Liver (tissue), 9 donors: Measurements from ENCODE around the gene MCF2L2. TPM values are rescaled to one million over a fixed set of nuclear protein-coding genes. Genes with fewer than 3 reads are reported as not detected.

ENCODE experiments used
- DNase-seq: peaks from one replicate; pipeline ENCODE4 v3.0.0-alpha.2; 2017; ENCODE audit warnings: low spot score
- H3K27ac ChIP-seq, 2 donors: one replicate each; pipeline ENCODE4 v1.7.0; 2013; ENCODE audit warnings: inconsistent platforms in 2 of 2, low read length in 2 of 2, control low read depth in 1 of 2, low read depth in 1 of 2, mild to moderate bottlenecking in 1 of 2
- H3K27me3 ChIP-seq, 4 donors: one replicate each; pipeline versions ENCODE4 v1.6.1 to v1.7.0; 2013; ENCODE audit warnings: low read length in 3 of 4, inconsistent platforms in 1 of 4, mild to moderate bottlenecking in 1 of 4, moderate library complexity in 1 of 4; ENCODE audit not compliant: control insufficient read depth in 4 of 4, insufficient read depth in 4 of 4
- H3K36me3 ChIP-seq, 4 donors: one replicate each; pipeline versions ENCODE4 v1.6.1 to v1.7.0; 2013; ENCODE audit warnings: low read length in 3 of 4, mild to moderate bottlenecking in 3 of 4, low read depth in 1 of 4, moderate library complexity in 1 of 4; ENCODE audit not compliant: control insufficient read depth in 4 of 4, insufficient read depth in 3 of 4
- H3K4me1 ChIP-seq, 4 donors: one replicate each; pipeline versions ENCODE4 v1.6.1 to v1.7.0; 2013; ENCODE audit warnings: low read length in 3 of 4, mild to moderate bottlenecking in 3 of 4, moderate library complexity in 1 of 4; ENCODE audit not compliant: control insufficient read depth in 4 of 4, insufficient read depth in 4 of 4
- H3K4me3 ChIP-seq, 3 donors: one replicate each; pipeline versions ENCODE4 v1.6.1 to v1.7.0; 2013; ENCODE audit warnings: low read length in 3 of 3, control low read depth in 1 of 3, low read depth in 1 of 3, mild to moderate bottlenecking in 1 of 3
- H3K9ac ChIP-seq, 2 donors: one replicate each; pipeline ENCODE4 v1.7.0; 2013; ENCODE audit warnings: low read length in 2 of 2, mild to moderate bottlenecking in 2 of 2, moderate library complexity in 2 of 2, control low read depth in 1 of 2, low read depth in 1 of 2
- H3K9me3 ChIP-seq, 4 donors: one replicate each; pipeline versions ENCODE4 v1.6.1 to v1.7.0; 2013; ENCODE audit warnings: low read length in 3 of 4; ENCODE audit not compliant: control insufficient read depth in 4 of 4
- EGR1 ChIP-seq, 2 donors: IDR thresholded peaks; 2 replicates each; pipeline ENCODE4 v1.6.1; 2016 to 2018; ENCODE audit warnings: antibody characterized with exemption in 2 of 2, low read depth in 2 of 2
- FOXA1 ChIP-seq: IDR thresholded peaks from 2 replicates; pipeline ENCODE4 v1.6.1; 2016; ENCODE audit warnings: antibody characterized with exemption
- FOXA2 ChIP-seq: IDR thresholded peaks from 2 replicates; pipeline ENCODE4 v1.6.1; 2016; ENCODE audit warnings: antibody characterized with exemption
- GABPA ChIP-seq, 2 donors: IDR thresholded peaks in 1 of 2; conservative IDR thresholded peaks in 1 of 2; 2 replicates each; pipeline ENCODE4 v1.6.1; 2016; ENCODE audit warnings: antibody characterized with exemption in 2 of 2, mild to moderate bottlenecking in 1 of 2, moderate library complexity in 1 of 2
- HNF4A ChIP-seq, 2 donors: conservative IDR thresholded peaks; 2 replicates each; pipeline ENCODE4 v1.6.1; 2016; ENCODE audit warnings: antibody characterized with exemption in 2 of 2, mild to moderate bottlenecking in 2 of 2
- HNF4G ChIP-seq: IDR thresholded peaks from 2 replicates; pipeline ENCODE4 v1.6.1; 2016; ENCODE audit warnings: antibody characterized with exemption
- JUND ChIP-seq, 2 donors: IDR thresholded peaks; 2 replicates each; pipeline ENCODE4 v1.6.1; 2016; ENCODE audit warnings: antibody characterized with exemption in 2 of 2
- NR2F2 ChIP-seq: IDR thresholded peaks from 2 replicates; pipeline ENCODE4 v1.6.1; 2016; ENCODE audit warnings: antibody characterized with exemption
- RAD21 ChIP-seq, 2 donors: IDR thresholded peaks; 2 replicates each; pipeline ENCODE4 v1.6.1; 2016; ENCODE audit warnings: antibody characterized with exemption in 2 of 2, mild to moderate bottlenecking in 2 of 2
- RXRA ChIP-seq, 2 donors: IDR thresholded peaks; 2 replicates each; pipeline ENCODE4 v1.6.1; 2017 to 2018; ENCODE audit warnings: antibody characterized with exemption in 2 of 2, mild to moderate bottlenecking in 1 of 2
- SP1 ChIP-seq: IDR thresholded peaks from 2 replicates; pipeline ENCODE4 v1.6.1; 2018; ENCODE audit warnings: antibody characterized with exemption, mild to moderate bottlenecking
- TAF1 ChIP-seq: conservative IDR thresholded peaks from 2 replicates; pipeline ENCODE4 v1.6.1; 2016; ENCODE audit warnings: antibody characterized with exemption, mild to moderate bottlenecking
- YY1 ChIP-seq: IDR thresholded peaks from 2 replicates; pipeline ENCODE4 v1.6.1; 2016; ENCODE audit warnings: antibody characterized with exemption, mild to moderate bottlenecking
- WGBS: extraction: QIAGEN DNeasy Blood & Tissue Kit; methylation state at CpG from one replicate; pipeline ENCODE4 v1.1.7; 2013; 5-methylcytosine and 5-hydroxymethylcytosine counted together
- polyA plus RNA-seq, 2 donors: library from polyadenylated mRNA; stranded (reverse) in 1 of 2; unstranded in 1 of 2; fragments of 200-250 nt in 1 of 2; fragments of >200 nt in 1 of 2; fragmentation: Nextera tagmentation in 1 of 2; extraction: Ambion mirVana in 1 of 2; gene quantifications; one replicate each; pipeline versions ENCODE4 v1.2.1 to v1.2.3, GENCODE V29; 2013 to 2015
- total RNA-seq, 2 donors: library from RNA; depleted of rRNA; stranded (reverse); fragments of >200 nt; gene quantifications; one replicate each; pipeline ENCODE4 v1.2.3, GENCODE V29; 2014
- TF ChIP-seq, protein P1 (sequence below): IDR thresholded peaks from 2 replicates; pipeline ENCODE4 v1.6.1; 2016; ENCODE audit warnings: antibody characterized with exemption
- TF ChIP-seq, protein P2 (sequence below): IDR thresholded peaks from 2 replicates; pipeline ENCODE4 v1.6.1; 2016; ENCODE audit warnings: antibody characterized with exemption, mild to moderate bottlenecking
- TF ChIP-seq, protein P3 (sequence below): IDR thresholded peaks from 2 replicates; pipeline ENCODE4 v1.6.1; 2016; ENCODE audit warnings: antibody characterized with exemption
- TF ChIP-seq, protein P4 (sequence below): fragments of 150-350 bp; IDR thresholded peaks from 2 replicates; pipeline ENCODE4 v1.5.1; 2017; ENCODE audit warnings: improper control_type of control experiment, low read depth, low read length; ENCODE audit not compliant: missing input control
- TF ChIP-seq, protein P5 (sequence below): IDR thresholded peaks from 2 replicates; pipeline ENCODE4 v1.6.1; 2016; ENCODE audit warnings: antibody characterized with exemption
- donor health status: healthy.
- donor health status: healthy.
- donor health status: healthy.
- donor health status: healthy.
- donor health status: healthy.

MCF2L2 gene
- total and polyA plus RNA-seq, 4 donors, result 0.02 to 0.47 (median 0.17) TPM; not detected in 1

DNA sequence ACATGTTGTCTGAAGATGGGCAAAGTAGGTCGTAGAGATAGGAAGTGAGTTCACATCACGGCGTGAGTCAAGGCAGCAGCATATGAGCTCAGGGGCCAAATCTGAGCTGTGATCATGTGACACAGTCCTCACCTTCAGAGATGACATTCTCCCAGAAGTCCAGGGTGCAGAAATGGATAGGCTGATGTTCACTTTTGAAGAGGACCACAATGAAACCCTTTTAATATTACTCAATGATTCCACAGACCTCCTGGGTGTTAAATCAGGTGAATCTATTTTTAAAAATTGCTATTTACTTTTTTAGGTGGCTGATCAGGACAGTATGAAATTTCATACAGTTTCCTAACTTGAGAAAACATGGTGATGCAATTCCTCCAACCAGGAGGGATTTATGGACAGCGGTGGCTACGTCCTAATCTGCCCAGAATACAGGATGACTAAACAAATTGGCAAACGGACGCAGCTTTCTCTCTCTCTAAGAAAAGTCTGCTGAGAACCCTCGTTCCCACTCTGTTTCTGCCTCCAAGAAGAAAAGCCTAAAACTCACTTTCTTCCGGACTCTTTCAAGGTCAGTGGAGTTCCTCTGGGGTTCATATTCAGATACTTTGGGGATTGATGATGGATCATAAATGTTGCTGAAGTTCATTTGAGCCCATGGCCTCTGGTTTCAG, 141.0 kb downstream of the MCF2L2 start:
- no peak overlapping the region for H3K27ac ChIP-seq
- peaks cover 0 to 12% (median 3%) of the 10 kb centered on the region in 4 donors for H3K4me1 ChIP-seq
- no peak overlapping the region for H3K9ac ChIP-seq
- no peak overlapping the region for H3K4me3 ChIP-seq
- DNase-seq, result no peak
- TF ChIP-seq SP1, result no peak
- no peak for TF ChIP-seq FOXA2
- TF ChIP-seq HNF4G, result no peak
- TF ChIP-seq RAD21 (IDR thresholded peaks at IDR 0.05), result no peak
- TF ChIP-seq, protein P1, sequence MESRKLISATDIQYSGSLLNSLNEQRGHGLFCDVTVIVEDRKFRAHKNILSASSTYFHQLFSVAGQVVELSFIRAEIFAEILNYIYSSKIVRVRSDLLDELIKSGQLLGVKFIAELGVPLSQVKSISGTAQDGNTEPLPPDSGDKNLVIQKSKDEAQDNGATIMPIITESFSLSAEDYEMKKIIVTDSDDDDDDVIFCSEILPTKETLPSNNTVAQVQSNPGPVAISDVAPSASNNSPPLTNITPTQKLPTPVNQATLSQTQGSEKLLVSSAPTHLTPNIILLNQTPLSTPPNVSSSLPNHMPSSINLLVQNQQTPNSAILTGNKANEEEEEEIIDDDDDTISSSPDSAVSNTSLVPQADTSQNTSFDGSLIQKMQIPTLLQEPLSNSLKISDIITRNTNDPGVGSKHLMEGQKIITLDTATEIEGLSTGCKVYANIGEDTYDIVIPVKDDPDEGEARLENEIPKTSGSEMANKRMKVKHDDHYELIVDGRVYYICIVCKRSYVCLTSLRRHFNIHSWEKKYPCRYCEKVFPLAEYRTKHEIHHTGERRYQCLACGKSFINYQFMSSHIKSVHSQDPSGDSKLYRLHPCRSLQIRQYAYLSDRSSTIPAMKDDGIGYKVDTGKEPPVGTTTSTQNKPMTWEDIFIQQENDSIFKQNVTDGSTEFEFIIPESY, result no peak
- no peak for TF ChIP-seq FOXA1
- no peak for TF ChIP-seq YY1
- TF ChIP-seq RXRA (IDR thresholded peaks at IDR 0.05), result no peak
- TF ChIP-seq NR2F2, result no peak
- TF ChIP-seq GABPA (IDR thresholded peaks at IDR 0.05 in 1 of 2, conservative IDR thresholded peaks at IDR 0.05 in 1 of 2), result no peak
- TF ChIP-seq TAF1, result no peak
- TF ChIP-seq EGR1 (IDR thresholded peaks at IDR 0.05; ENCODE audit: low read depth in 2 of 2), result no peak
- no peak for TF ChIP-seq HNF4A (conservative IDR thresholded peaks at IDR 0.05)
- TF ChIP-seq, protein P2, sequence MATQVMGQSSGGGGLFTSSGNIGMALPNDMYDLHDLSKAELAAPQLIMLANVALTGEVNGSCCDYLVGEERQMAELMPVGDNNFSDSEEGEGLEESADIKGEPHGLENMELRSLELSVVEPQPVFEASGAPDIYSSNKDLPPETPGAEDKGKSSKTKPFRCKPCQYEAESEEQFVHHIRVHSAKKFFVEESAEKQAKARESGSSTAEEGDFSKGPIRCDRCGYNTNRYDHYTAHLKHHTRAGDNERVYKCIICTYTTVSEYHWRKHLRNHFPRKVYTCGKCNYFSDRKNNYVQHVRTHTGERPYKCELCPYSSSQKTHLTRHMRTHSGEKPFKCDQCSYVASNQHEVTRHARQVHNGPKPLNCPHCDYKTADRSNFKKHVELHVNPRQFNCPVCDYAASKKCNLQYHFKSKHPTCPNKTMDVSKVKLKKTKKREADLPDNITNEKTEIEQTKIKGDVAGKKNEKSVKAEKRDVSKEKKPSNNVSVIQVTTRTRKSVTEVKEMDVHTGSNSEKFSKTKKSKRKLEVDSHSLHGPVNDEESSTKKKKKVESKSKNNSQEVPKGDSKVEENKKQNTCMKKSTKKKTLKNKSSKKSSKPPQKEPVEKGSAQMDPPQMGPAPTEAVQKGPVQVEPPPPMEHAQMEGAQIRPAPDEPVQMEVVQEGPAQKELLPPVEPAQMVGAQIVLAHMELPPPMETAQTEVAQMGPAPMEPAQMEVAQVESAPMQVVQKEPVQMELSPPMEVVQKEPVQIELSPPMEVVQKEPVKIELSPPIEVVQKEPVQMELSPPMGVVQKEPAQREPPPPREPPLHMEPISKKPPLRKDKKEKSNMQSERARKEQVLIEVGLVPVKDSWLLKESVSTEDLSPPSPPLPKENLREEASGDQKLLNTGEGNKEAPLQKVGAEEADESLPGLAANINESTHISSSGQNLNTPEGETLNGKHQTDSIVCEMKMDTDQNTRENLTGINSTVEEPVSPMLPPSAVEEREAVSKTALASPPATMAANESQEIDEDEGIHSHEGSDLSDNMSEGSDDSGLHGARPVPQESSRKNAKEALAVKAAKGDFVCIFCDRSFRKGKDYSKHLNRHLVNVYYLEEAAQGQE, result no peak
- H3K36me3 ChIP-seq, result no peaks in the 10 kb centered on the region
- no peaks in the 10 kb centered on the region for H3K9me3 ChIP-seq
- 79% methylated on average over 9 of the region's 9 CpGs for WGBS
- H3K27me3 ChIP-seq, result peaks cover 0 to 4% (median 0%) of the 10 kb centered on the region in 4 donors

DNA sequence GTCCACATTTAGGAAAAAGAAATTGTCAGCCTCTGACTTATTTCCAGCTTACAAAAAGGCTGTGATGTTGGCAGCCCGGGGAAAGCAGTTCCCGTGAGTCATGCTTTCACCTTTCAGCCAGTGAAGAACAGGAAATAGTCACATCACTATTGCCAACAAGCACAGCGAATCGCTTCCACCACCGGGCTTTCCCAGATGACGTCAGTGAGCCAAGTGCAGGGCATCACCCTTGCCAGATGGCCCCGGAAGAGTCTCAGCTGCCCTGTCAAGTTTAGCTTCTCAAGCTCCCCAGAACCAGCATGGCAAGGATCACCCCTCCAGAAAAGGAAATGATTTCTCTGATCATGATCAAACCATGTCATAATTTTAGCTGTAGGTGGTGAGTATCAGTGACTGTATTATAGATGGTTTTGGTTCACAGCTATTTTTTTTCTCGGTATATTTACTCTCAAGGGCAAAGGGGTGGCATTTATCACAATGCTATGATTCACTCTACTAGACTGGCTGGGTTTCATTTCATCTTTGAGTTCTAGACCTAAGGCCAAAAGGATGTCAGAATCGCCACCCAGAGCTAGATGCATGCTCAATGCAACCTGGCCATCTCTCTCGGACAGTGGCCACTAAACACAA, 142.5 kb downstream of the MCF2L2 start:
- Histone ChIP-seq H3K9ac (peak overlapping the region in 1 of 2 donors; percentile 44), H3K27ac (peak overlapping the region; percentile 2 to 7)
- WGBS, result 44% methylated on average over 10 of the region's 10 CpGs
- peak; percentile 29 for TF ChIP-seq SP1
- peak in 1 of 2 donors; percentile 9 for TF ChIP-seq HNF4A (conservative IDR thresholded peaks at IDR 0.05)
- peak; percentile 45 for TF ChIP-seq YY1
- TF ChIP-seq, protein P3, sequence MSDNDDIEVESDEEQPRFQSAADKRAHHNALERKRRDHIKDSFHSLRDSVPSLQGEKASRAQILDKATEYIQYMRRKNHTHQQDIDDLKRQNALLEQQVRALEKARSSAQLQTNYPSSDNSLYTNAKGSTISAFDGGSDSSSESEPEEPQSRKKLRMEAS, result peak; percentile 44
- TF ChIP-seq RXRA (IDR thresholded peaks at IDR 0.05), result peak in 1 of 2 donors; percentile 55
- peak; percentile 50 to 77 for TF ChIP-seq GABPA (IDR thresholded peaks at IDR 0.05 in 1 of 2, conservative IDR thresholded peaks at IDR 0.05 in 1 of 2)
- peak; percentile 18 for TF ChIP-seq NR2F2
- TF ChIP-seq JUND (IDR thresholded peaks at IDR 0.05), result peak; percentile 84 to 88
- TF ChIP-seq, protein P4, sequence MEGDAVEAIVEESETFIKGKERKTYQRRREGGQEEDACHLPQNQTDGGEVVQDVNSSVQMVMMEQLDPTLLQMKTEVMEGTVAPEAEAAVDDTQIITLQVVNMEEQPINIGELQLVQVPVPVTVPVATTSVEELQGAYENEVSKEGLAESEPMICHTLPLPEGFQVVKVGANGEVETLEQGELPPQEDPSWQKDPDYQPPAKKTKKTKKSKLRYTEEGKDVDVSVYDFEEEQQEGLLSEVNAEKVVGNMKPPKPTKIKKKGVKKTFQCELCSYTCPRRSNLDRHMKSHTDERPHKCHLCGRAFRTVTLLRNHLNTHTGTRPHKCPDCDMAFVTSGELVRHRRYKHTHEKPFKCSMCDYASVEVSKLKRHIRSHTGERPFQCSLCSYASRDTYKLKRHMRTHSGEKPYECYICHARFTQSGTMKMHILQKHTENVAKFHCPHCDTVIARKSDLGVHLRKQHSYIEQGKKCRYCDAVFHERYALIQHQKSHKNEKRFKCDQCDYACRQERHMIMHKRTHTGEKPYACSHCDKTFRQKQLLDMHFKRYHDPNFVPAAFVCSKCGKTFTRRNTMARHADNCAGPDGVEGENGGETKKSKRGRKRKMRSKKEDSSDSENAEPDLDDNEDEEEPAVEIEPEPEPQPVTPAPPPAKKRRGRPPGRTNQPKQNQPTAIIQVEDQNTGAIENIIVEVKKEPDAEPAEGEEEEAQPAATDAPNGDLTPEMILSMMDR, result no peak
- TF ChIP-seq FOXA2, result no peak
- peak in 1 of 2 donors; percentile 13 for TF ChIP-seq RAD21 (IDR thresholded peaks at IDR 0.05)
- no peak for TF ChIP-seq FOXA1
- TF ChIP-seq, protein P5, sequence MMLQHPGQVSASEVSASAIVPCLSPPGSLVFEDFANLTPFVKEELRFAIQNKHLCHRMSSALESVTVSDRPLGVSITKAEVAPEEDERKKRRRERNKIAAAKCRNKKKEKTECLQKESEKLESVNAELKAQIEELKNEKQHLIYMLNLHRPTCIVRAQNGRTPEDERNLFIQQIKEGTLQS, result no peak
- TF ChIP-seq EGR1 (IDR thresholded peaks at IDR 0.05; ENCODE audit: low read depth in 2 of 2), result no peak
- TF ChIP-seq, protein P1, result no peak

More for the DNA sequence above, 142.5 kb downstream of the MCF2L2 start:
- H3K4me1 ChIP-seq, result peaks cover 0 to 2% (median 0%) of the 10 kb centered on the region in 4 donors
- no peak for DNase-seq
- H3K36me3 ChIP-seq, result no peaks in the 10 kb centered on the region
- H3K27me3 ChIP-seq, result peaks cover 0 to 4% (median 0%) of the 10 kb centered on the region in 4 donors
- H3K4me3 ChIP-seq, result no peak overlapping the region
- no peaks in the 10 kb centered on the region for H3K9me3 ChIP-seq
